ENCODE measurements around the gene PON2. TPM values are rescaled to one million over a fixed set of nuclear protein-coding genes. Genes with fewer than 3 reads are reported as not detected.
"Not testable (repeated sequence)": the region's sequence is repeated elsewhere in the genome, so short reads cannot be mapped to it uniquely, and the experiment has no call there.

PON2 gene
- total RNA-seq, 1 experiment from 2014 or later, result 73.7 TPM

DNA sequence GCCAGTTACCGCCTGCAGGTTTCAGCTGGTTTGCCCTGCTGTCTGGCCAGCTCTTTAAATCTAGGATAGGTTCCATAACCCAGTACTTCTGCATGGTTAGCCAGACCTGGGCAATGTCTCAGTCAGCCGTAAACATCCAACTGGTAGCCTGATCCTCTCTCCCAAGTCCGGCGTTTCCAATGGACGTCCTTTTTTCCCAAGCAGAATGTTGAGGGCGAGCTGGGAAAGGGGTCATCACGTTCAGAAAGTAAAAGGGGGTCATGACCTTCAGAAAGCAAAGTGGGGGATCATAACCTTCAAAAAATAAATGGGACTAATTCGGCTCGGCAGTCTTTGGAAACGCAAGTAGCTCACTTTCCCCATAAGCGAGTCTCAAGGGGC is 39.1 kb downstream of the PON2 start:
- intact Hi-C loops (cut with micrococcal nuclease; ENCODE audit: unreplicated experiment), result loop anchor here (2.0 kb wide), 1 partner anchor 81 kb away; no protein-coding TSS in a partner anchor
- Mint-ChIP-seq H3K36me3 (ENCODE audit: insufficient read depth, unreplicated experiment) (peaks cover 22% of the 10 kb centered on the region), H3K27me3 (ENCODE audit: unreplicated experiment) (no peaks in the 10 kb centered on the region), H3K27ac (ENCODE audit: unreplicated experiment) (no peak overlapping the region), H3K4me3 (ENCODE audit: low read depth, unreplicated experiment) (peak overlapping the region; percentile 85), H3K4me1 (ENCODE audit: low read depth, unreplicated experiment) (peaks cover 35% of the 10 kb centered on the region), H3K9me3 (ENCODE audit: low read depth, unreplicated experiment) (peaks cover 2% of the 10 kb centered on the region)
- TF ChIP-seq, protein P1, sequence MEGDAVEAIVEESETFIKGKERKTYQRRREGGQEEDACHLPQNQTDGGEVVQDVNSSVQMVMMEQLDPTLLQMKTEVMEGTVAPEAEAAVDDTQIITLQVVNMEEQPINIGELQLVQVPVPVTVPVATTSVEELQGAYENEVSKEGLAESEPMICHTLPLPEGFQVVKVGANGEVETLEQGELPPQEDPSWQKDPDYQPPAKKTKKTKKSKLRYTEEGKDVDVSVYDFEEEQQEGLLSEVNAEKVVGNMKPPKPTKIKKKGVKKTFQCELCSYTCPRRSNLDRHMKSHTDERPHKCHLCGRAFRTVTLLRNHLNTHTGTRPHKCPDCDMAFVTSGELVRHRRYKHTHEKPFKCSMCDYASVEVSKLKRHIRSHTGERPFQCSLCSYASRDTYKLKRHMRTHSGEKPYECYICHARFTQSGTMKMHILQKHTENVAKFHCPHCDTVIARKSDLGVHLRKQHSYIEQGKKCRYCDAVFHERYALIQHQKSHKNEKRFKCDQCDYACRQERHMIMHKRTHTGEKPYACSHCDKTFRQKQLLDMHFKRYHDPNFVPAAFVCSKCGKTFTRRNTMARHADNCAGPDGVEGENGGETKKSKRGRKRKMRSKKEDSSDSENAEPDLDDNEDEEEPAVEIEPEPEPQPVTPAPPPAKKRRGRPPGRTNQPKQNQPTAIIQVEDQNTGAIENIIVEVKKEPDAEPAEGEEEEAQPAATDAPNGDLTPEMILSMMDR (IDR thresholded peaks at IDR 0.05; ENCODE audit: unreplicated experiment), result no peak
- no peak for DNase-seq
- BruUV-seq (replicated peaks), result no TSS peak
- CTCF ChIA-PET, result interaction anchor here (0.7 to 2.3 kb wide), 7 partner anchors 15 to 149 kb away, joined by 3 to 27 read pairs (median 3); no protein-coding TSS in a partner anchor

DNA sequence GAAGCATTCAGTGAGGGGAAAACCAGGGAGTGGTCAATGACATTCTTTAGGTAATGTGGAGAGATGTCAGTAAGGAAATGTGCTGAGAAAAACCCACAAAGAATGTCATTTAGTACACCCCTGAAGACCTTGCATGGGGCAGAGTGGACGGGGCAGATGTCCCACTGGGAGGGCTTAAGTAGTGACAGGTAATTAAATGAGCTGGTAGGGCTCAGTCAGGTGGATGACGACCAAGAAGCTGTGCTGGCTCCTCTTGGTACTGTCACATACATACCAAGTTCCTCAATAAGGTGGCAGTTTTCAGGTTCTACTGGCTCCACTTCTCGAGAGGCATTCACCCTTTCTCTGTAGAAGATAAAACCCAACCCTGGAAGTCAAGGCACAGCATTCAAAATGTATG is 40.5 kb downstream of the PON2 start:
- H3K27me3 Mint-ChIP-seq (ENCODE audit: unreplicated experiment), result no peaks in the 10 kb centered on the region
- H3K4me3 Mint-ChIP-seq (ENCODE audit: low read depth, unreplicated experiment), result no peak overlapping the region
- H3K9me3 Mint-ChIP-seq (ENCODE audit: low read depth, unreplicated experiment), result peaks cover 2% of the 10 kb centered on the region
- CTCF ChIA-PET, result no interaction called here
- H3K27ac Mint-ChIP-seq (ENCODE audit: unreplicated experiment), result no peak overlapping the region
- intact Hi-C loops (cut with micrococcal nuclease; ENCODE audit: unreplicated experiment), result no loop called here
- TF ChIP-seq, protein P1 (IDR thresholded peaks at IDR 0.05; ENCODE audit: unreplicated experiment), result no peak
- DNase-seq, result no peak
- peaks cover 14% of the 10 kb centered on the region for H3K36me3 Mint-ChIP-seq (ENCODE audit: insufficient read depth, unreplicated experiment)
- no TSS peak for BruUV-seq (replicated peaks)
- H3K4me1 Mint-ChIP-seq (ENCODE audit: low read depth, unreplicated experiment), result peaks cover 35% of the 10 kb centered on the region

DNA sequence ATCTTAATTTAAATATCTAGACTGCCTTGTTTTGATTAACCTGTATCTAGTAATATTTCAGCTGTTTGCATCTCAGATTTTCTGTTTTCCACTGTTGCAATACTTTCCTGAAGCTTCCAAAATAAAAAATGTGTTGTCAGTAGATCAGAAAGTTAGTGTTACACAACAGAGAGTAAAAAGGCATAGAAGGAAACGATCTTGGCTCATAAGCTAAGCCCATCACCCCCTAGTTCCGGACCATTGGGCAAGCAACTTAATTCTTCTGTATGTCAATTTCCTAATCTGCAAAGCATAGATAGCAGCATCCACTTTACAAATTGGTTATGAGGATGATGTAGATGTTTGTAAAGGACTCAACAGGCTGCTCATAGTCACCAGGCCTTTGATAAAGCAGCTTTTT is 43.1 kb downstream of the PON2 start:
- Mint-ChIP-seq H3K9me3 (ENCODE audit: low read depth, unreplicated experiment) (peaks cover 2% of the 10 kb centered on the region), H3K4me1 (ENCODE audit: low read depth, unreplicated experiment) (peaks cover 13% of the 10 kb centered on the region), H3K4me3 (ENCODE audit: low read depth, unreplicated experiment) (no peak overlapping the region), H3K27ac (ENCODE audit: unreplicated experiment) (no peak overlapping the region), H3K36me3 (ENCODE audit: insufficient read depth, unreplicated experiment) (peaks cover 10% of the 10 kb centered on the region), H3K27me3 (ENCODE audit: unreplicated experiment) (no peaks in the 10 kb centered on the region)
- intact Hi-C loops (cut with micrococcal nuclease; ENCODE audit: unreplicated experiment), result no loop called here
- CTCF ChIA-PET, result no interaction called here
- no TSS peak for BruUV-seq (replicated peaks)
- DNase-seq, result no peak
- TF ChIP-seq, protein P1 (IDR thresholded peaks at IDR 0.05; ENCODE audit: unreplicated experiment), result no peak

DNA sequence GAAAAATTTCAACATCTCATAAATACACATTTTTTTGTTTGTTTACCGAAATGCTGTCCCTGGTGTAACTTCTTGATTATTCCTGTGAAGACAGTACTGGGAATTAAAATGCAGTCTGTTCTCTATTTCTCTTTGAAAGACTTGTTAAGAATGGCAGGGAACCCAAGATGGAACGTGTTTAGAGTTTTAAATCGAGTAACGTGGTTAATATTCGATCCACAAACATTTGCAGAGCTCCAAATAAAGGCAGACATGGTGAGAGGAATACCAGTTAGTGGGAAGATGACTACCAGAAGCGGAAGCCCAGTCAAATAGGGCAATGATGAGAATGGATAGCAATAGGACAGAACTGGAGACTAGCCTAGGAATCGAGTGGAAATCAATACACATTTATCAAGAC is 45.3 kb downstream of the PON2 start:
- Mint-ChIP-seq H3K36me3 (ENCODE audit: insufficient read depth, unreplicated experiment) (no peaks in the 10 kb centered on the region), H3K4me3 (ENCODE audit: low read depth, unreplicated experiment) (no peak overlapping the region), H3K4me1 (ENCODE audit: low read depth, unreplicated experiment) (peaks cover 9% of the 10 kb centered on the region), H3K27me3 (ENCODE audit: unreplicated experiment) (no peaks in the 10 kb centered on the region), H3K27ac (ENCODE audit: unreplicated experiment) (no peak overlapping the region), H3K9me3 (ENCODE audit: low read depth, unreplicated experiment) (peaks cover 2% of the 10 kb centered on the region)
- TF ChIP-seq, protein P1 (IDR thresholded peaks at IDR 0.05; ENCODE audit: unreplicated experiment), result no peak
- intact Hi-C loops (cut with micrococcal nuclease; ENCODE audit: unreplicated experiment), result no loop called here
- BruUV-seq (replicated peaks), result no TSS peak
- DNase-seq, result no peak
- CTCF ChIA-PET, result interaction anchor here (0.6 kb wide), 1 partner anchor 59 kb away, joined by 3 read pairs; no protein-coding TSS in a partner anchor

DNA sequence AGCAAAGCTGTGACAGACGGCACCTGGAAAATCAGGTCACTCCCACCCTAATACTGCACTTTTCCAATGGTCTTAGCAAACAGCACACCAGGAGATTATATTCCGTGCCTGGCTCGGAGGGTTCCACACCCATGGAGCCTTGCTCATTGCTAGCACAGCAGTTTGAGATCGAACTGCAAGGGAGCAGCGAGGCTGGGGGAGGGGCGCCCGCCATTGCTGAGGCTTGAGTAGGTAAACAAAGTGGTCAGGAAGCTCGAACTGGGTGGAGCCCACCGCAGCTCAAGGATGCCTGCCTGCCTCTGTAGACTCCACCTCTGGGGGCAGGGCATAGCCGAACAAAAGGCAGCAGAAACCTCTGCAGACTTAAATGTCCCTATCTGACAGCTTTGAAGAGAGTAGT is 55.4 kb downstream of the PON2 start:
- H3K27me3 Mint-ChIP-seq (ENCODE audit: unreplicated experiment); DNase-seq; BruUV-seq (replicated peaks); H3K4me1 Mint-ChIP-seq (ENCODE audit: low read depth, unreplicated experiment); H3K36me3 Mint-ChIP-seq (ENCODE audit: insufficient read depth, unreplicated experiment); intact Hi-C loops (cut with micrococcal nuclease; ENCODE audit: unreplicated experiment); H3K27ac Mint-ChIP-seq (ENCODE audit: unreplicated experiment); CTCF ChIA-PET; H3K4me3 Mint-ChIP-seq (ENCODE audit: low read depth, unreplicated experiment): not testable (repeated sequence)
- H3K9me3 Mint-ChIP-seq (ENCODE audit: low read depth, unreplicated experiment), result peaks cover 10% of the 10 kb centered on the region
